Prostate gland (tissue), 2 donors: ENCODE measurements around the gene OAS3. TPM values are rescaled to one million over a fixed set of nuclear protein-coding genes. Genes with fewer than 3 reads are reported as not detected.

Experiments used
- DNase-seq: peaks from one replicate; pipeline ENCODE4 v3.0.0-alpha.2; 2019; ENCODE audit warnings: low spot score
- H3K27ac ChIP-seq, 2 donors: fragments of 200-600 bp; sonication (generic); 2 replicates each; pipeline ENCODE4 v1.5.1; 2017 to 2019
- H3K27me3 ChIP-seq: fragments of 200-600 bp; sonication (generic); replicated peaks from 2 replicates; pipeline ENCODE4 v1.5.1; 2019; ENCODE audit not compliant: insufficient read depth
- H3K36me3 ChIP-seq, 2 donors: fragments of 200-600 bp; sonication (generic); 1 replicate in 1 of 2; 2 replicates in 1 of 2; pipeline versions ENCODE4 v1.5.1 to v1.8.1; 2017 to 2019
- H3K4me1 ChIP-seq: fragments of 200-600 bp; sonication (generic); replicated peaks from 2 replicates; pipeline ENCODE4 v1.5.1; 2019
- H3K4me3 ChIP-seq, 2 donors: fragments of 200-600 bp; sonication (generic); 2 replicates each; pipeline ENCODE4 v1.5.1; 2017 to 2019
- H3K9me3 ChIP-seq: fragments of 200-600 bp; sonication (generic); 2 replicates; pipeline ENCODE4 v1.5.1; 2017
- CTCF ChIP-seq, 4 experiments: fragments of 200-600 bp in 2 of 4; fragments of 450-650 bp in 2 of 4; sonication (generic) in 2 of 4; IDR thresholded peaks; 1 replicate in 3 of 4; 2 replicates in 1 of 4; pipeline ENCODE4 v1.5.1; 2016 to 2019; ENCODE audit warnings: antibody characterized with exemption in 4 of 4, mild to moderate bottlenecking in 2 of 4, moderate library complexity in 2 of 4
- POLR2A ChIP-seq: fragments of 450-650 bp; IDR thresholded peaks from one replicate; pipeline ENCODE4 v1.6.1; 2016; ENCODE audit warnings: antibody characterized with exemption, mild to moderate bottlenecking
- POLR2AphosphoS5 ChIP-seq: sonication (generic); formaldehyde crosslinking; IDR thresholded peaks from one replicate; pipeline ENCODE4 v1.6.1; 2017; ENCODE audit warnings: antibody characterized with exemption
- WGBS: methylation state at CpG from one replicate; pipeline ENCODE4 v1.1.5; 2018; 5-methylcytosine and 5-hydroxymethylcytosine counted together
- intact Hi-C: fragments of 100-400 bp; cut with DNase I; formaldehyde crosslinking; loops from one replicate; pipeline ENCODE4 v1.14.2; 2022
- total RNA-seq, 2 donors: library from RNA; depleted of rRNA; stranded (reverse); fragments of >200 nt; gene quantifications; one replicate each; pipeline ENCODE4 v1.1.0, GENCODE V29; 2016

The OAS3 gene
- total RNA-seq, 2 donors from 2014 or later = 8.7 to 11.2 TPM

GRCh38 chr12:112927475-112927874, 10.8 kb upstream of the OAS3 start:
- Histone ChIP-seq H3K36me3 (no peaks in the 10 kb centered on the region), H3K4me1 (peaks cover 3% of the 10 kb centered on the region), H3K4me3 (no peak overlapping the region), H3K27ac (no peak overlapping the region), H3K9me3 (no peaks in the 10 kb centered on the region), H3K27me3 (no peaks in the 10 kb centered on the region)
- no peak for DNase-seq
- TF ChIP-seq POLR2AphosphoS5 (no peak), POLR2A (no peak), CTCF (IDR thresholded peaks at IDR 0.05) (no peak)
- 61% methylated on average over 3 of the region's 3 CpGs for WGBS
- intact Hi-C loops = no loop called here

- Histone ChIP-seq H3K4me1 (peaks cover 5% of the 10 kb centered on the region), H3K27me3 (no peaks in the 10 kb centered on the region), H3K27ac (no peak overlapping the region), H3K9me3 (no peaks in the 10 kb centered on the region), H3K4me3 (no peak overlapping the region), H3K36me3 (no peaks in the 10 kb centered on the region)
- intact Hi-C loops = no loop called here
- 50% methylated on average over 2 of the region's 2 CpGs for WGBS
- TF ChIP-seq POLR2A (no peak), POLR2AphosphoS5 (no peak), CTCF (IDR thresholded peaks at IDR 0.05) (no peak)
- DNase-seq = no peak
Observed at GRCh38 chr12:112927925-112928324, 10.3 kb upstream of the OAS3 start.

- no peak for TF ChIP-seq POLR2AphosphoS5
- TF ChIP-seq CTCF (IDR thresholded peaks at IDR 0.05) = no peak
- TF ChIP-seq POLR2A = no peak
- Histone ChIP-seq H3K4me1 (peaks cover 5% of the 10 kb centered on the region), H3K27me3 (no peaks in the 10 kb centered on the region), H3K4me3 (no peak overlapping the region), H3K36me3 (no peaks in the 10 kb centered on the region), H3K27ac (no peak overlapping the region), H3K9me3 (no peaks in the 10 kb centered on the region)
- WGBS = 88% methylated on average over 1 of the region's 1 CpG
- intact Hi-C loops = no loop called here
- no peak for DNase-seq
Observed at GRCh38 chr12:112928978-112929377, 9.3 kb upstream of the OAS3 start.

GRCh38 chr12:112929715-112930114, 8.6 kb upstream of the OAS3 start:
- 93% methylated on average over 3 of the region's 3 CpGs for WGBS
- no peak for TF ChIP-seq CTCF (IDR thresholded peaks at IDR 0.05)
- no peak for TF ChIP-seq POLR2AphosphoS5
- no peak for TF ChIP-seq POLR2A

GRCh38 chr12:112930350-112930749, 7.9 kb upstream of the OAS3 start:
- intact Hi-C loops = no loop called here
- no peaks in the 10 kb centered on the region for H3K9me3 ChIP-seq
- H3K27me3 ChIP-seq = no peaks in the 10 kb centered on the region
- no peaks in the 10 kb centered on the region for H3K36me3 ChIP-seq
- TF ChIP-seq POLR2AphosphoS5 (no peak), CTCF (IDR thresholded peaks at IDR 0.05) (no peak), POLR2A (no peak)
- no peak for DNase-seq
- H3K27ac ChIP-seq = no peak overlapping the region
- 95% methylated on average over 2 of the region's 2 CpGs for WGBS
- peaks cover 5% of the 10 kb centered on the region for H3K4me1 ChIP-seq
- H3K4me3 ChIP-seq = no peak overlapping the region

More at GRCh38 chr12:112929715-112930114, 8.6 kb upstream of the OAS3 start:
- no peaks in the 10 kb centered on the region for H3K9me3 ChIP-seq
- H3K27ac ChIP-seq = no peak overlapping the region
- H3K4me1 ChIP-seq = peaks cover 5% of the 10 kb centered on the region
- no peaks in the 10 kb centered on the region for H3K27me3 ChIP-seq
- DNase-seq = no peak
- intact Hi-C loops = no loop called here
- H3K36me3 ChIP-seq = no peaks in the 10 kb centered on the region
- no peak overlapping the region for H3K4me3 ChIP-seq
